IMR-90 (cell line): ENCODE data around the gene MELTF. TPM values are rescaled to one million over a fixed set of nuclear protein-coding genes. Genes with fewer than 3 reads are reported as not detected.

ENCODE experiments used
- ATAC-seq: fragments of 200-7000 bp; cut with Tn5 transposase; 2 replicates; pipeline ENCODE4 v1.9.1; 2020; ENCODE audit warnings: low read depth, mild to moderate bottlenecking, moderate library complexity
- BruUV-seq: library from RNA; stranded (reverse); fragments of 400-500 nt; replicated peaks from 2 replicates; lab custom pipeline; 2021; lab: Mats Ljungman, UMichigan
- CTCF ChIA-PET: fragments of 300-600 bp; formaldehyde crosslinking; extraction: SDS; loops from one replicate; lab custom pipeline; 2021; ENCODE audit warnings: antibody characterized with exemption; lab: Yijun Ruan, JAX
- POLR2A ChIA-PET: fragments of 300-600 bp; sonication (Branson Sonifier 250); formaldehyde crosslinking; loops from one replicate; lab custom pipeline; 2022; ENCODE audit warnings: antibody characterized with exemption; ENCODE audit not compliant: unreplicated experiment; lab: Charles Lee
- DNase-seq: peaks from one replicate; pipeline ENCODE4 v3.0.0; 2013
- H2AFZ ChIP-seq: replicated peaks from 2 replicates; pipeline ENCODE3; 2013; ENCODE audit warnings: low read length, mild to moderate bottlenecking; ENCODE audit not compliant: poor library complexity
- H2AK5ac ChIP-seq: 2 replicates; pipeline ENCODE4 v1.6.1; 2013; ENCODE audit warnings: low read depth, low read length, inconsistent platforms
- H2AK9ac ChIP-seq: replicated peaks from 2 replicates; pipeline ENCODE3; 2013; ENCODE audit warnings: mild to moderate bottlenecking, low read depth, low read length, moderate library complexity; ENCODE audit not compliant: poor library complexity
- H2BK120ac ChIP-seq: 2 replicates; pipeline ENCODE4 v1.6.1; 2013; ENCODE audit warnings: low read depth, low read length, inconsistent platforms
- H2BK15ac ChIP-seq: 3 replicates; pipeline ENCODE4 v1.6.1; 2013; ENCODE audit warnings: low read depth, low read length, inconsistent platforms
- H2BK20ac ChIP-seq: 2 replicates; pipeline ENCODE4 v1.6.1; 2013; ENCODE audit warnings: low read depth, mild to moderate bottlenecking, inconsistent platforms, low read length, moderate library complexity
- H2BK5ac ChIP-seq: 2 replicates; pipeline ENCODE4 v1.6.1; 2013; ENCODE audit warnings: mild to moderate bottlenecking, low read depth, low read length, inconsistent platforms; ENCODE audit not compliant: poor library complexity, severe bottlenecking
- H3K14ac ChIP-seq: replicated peaks from 2 replicates; pipeline ENCODE4 v1.6.1; 2013; ENCODE audit warnings: low read depth, low read length, inconsistent platforms
- H3K18ac ChIP-seq: 2 replicates; pipeline ENCODE4 v1.6.1; 2013; ENCODE audit warnings: low read depth, low read length, control low read depth
- H3K23ac ChIP-seq: 2 replicates; pipeline ENCODE4 v1.6.1; 2013; ENCODE audit warnings: low read depth, low read length, inconsistent platforms
- H3K27ac ChIP-seq: 2 replicates; pipeline ENCODE4 v1.5.1; 2013; ENCODE audit warnings: mild to moderate bottlenecking, control low read depth, low read length; ENCODE audit not compliant: insufficient read depth
- H3K27me3 ChIP-seq: 2 replicates; pipeline ENCODE4 v1.6.1; 2013; ENCODE audit warnings: low read length; ENCODE audit not compliant: control insufficient read depth, insufficient read depth
- H3K36me3 ChIP-seq: 2 replicates; pipeline ENCODE4 v1.6.1; 2013; ENCODE audit warnings: low read length, mixed read lengths; ENCODE audit not compliant: control insufficient read depth, insufficient read depth
- H3K4ac ChIP-seq: 2 replicates; pipeline ENCODE4 v1.6.1; 2013; ENCODE audit warnings: low read depth, low read length, inconsistent platforms
- H3K4me1 ChIP-seq: 2 replicates; pipeline ENCODE4 v1.6.1; 2013; ENCODE audit warnings: low read length, mixed read lengths; ENCODE audit not compliant: control insufficient read depth, insufficient read depth
- H3K4me2 ChIP-seq: 2 replicates; pipeline ENCODE4 v1.6.1; 2013; ENCODE audit warnings: low read depth, mild to moderate bottlenecking, control low read depth, low read length, moderate library complexity
- H3K4me3 ChIP-seq: 2 replicates; pipeline ENCODE4 v1.5.1; 2013; ENCODE audit warnings: low read depth, mild to moderate bottlenecking, control low read depth, low read length, moderate library complexity; ENCODE audit not compliant: insufficient read depth
- H3K56ac ChIP-seq: 2 replicates; pipeline ENCODE4 v1.6.1; 2013; ENCODE audit warnings: low read length, inconsistent platforms; ENCODE audit not compliant: insufficient read depth; ENCODE audit errors: extremely low read depth
- H3K79me1 ChIP-seq, 2 experiments: 2 replicates each; pipeline ENCODE4 v1.6.1; 2013; ENCODE audit warnings: low read length in 2 of 2, inconsistent platforms in 1 of 2, low read depth in 1 of 2
- H3K9ac ChIP-seq: 2 replicates; pipeline ENCODE4 v1.6.1; 2013; ENCODE audit warnings: low read depth, low read length, control low read depth
- H3K9me1 ChIP-seq: 2 replicates; pipeline ENCODE4 v1.6.1; 2013; ENCODE audit warnings: low read length, inconsistent platforms; ENCODE audit not compliant: insufficient read depth
- H3K9me3 ChIP-seq: 2 replicates; pipeline ENCODE4 v1.6.1; 2013; ENCODE audit warnings: low read length; ENCODE audit not compliant: control insufficient read depth, insufficient read depth
- H4K20me1 ChIP-seq: 2 replicates; pipeline ENCODE4 v1.6.1; 2013; ENCODE audit warnings: low read length, inconsistent platforms; ENCODE audit not compliant: insufficient read depth
- H4K5ac ChIP-seq: 2 replicates; pipeline ENCODE4 v1.6.1; 2013; ENCODE audit warnings: mild to moderate bottlenecking, low read depth, low read length, control low read depth
- H4K8ac ChIP-seq, 2 experiments: 2 replicates each; pipeline ENCODE4 v1.6.1; 2013; ENCODE audit warnings: low read depth in 2 of 2, low read length in 2 of 2, control low read depth in 1 of 2, inconsistent platforms in 1 of 2
- H4K91ac ChIP-seq: 2 replicates; pipeline ENCODE4 v1.6.1; 2013; ENCODE audit warnings: low read depth, low read length, inconsistent platforms; ENCODE audit not compliant: insufficient read depth
- BHLHE40 ChIP-seq: fragments of 150-350 bp; IDR thresholded peaks from 2 replicates; pipeline ENCODE4 v1.6.1; 2016; ENCODE audit warnings: mild to moderate bottlenecking, low read depth, low read length
- WGBS, 2 experiments: methylation state at CpG; one replicate each; pipeline versions ENCODE4 v1.1.5 to v1.1.7; 2013; ENCODE audit warnings: missing lambda C conversion rate in 2 of 2; ENCODE audit not compliant: insufficient read length in 1 of 2; ENCODE audit errors: extremely low coverage in 2 of 2; 5-methylcytosine and 5-hydroxymethylcytosine counted together
- dilution Hi-C: fragments of 300-500 bp; cut with HindIII; formaldehyde crosslinking; loops from one replicate; pipeline ENCODE4 v1.14.3; 2018; ENCODE audit warnings: low sequenced_read_pairs; ENCODE audit not compliant: unreplicated experiment
- in situ Hi-C: fragments of 300-500 bp; cut with MboI; formaldehyde crosslinking; loops from 3 replicates; pipeline ENCODE4 v1.14.3; 2019; ENCODE audit warnings: low sequenced_read_pairs, inconsistent platforms, mixed read lengths
- intact Hi-C: fragments of 100-400 bp; cut with micrococcal nuclease; formaldehyde crosslinking; loops from 2 replicates; pipeline ENCODE4 v1.10.0; 2022
- polyA plus RNA-seq, 3 experiments: library from polyadenylated mRNA; depleted of rRNA; stranded (reverse); fragments of >200 nt; gene quantifications; 2 replicates each; pipeline ENCODE4 v1.2.3, GENCODE V29; 2012; ENCODE audit warnings: low replicate concordance in 1 of 3
- total RNA-seq: library from RNA; depleted of rRNA; stranded (reverse); fragments of >200 nt; gene quantifications from 2 replicates; pipeline ENCODE4 v1.2.3, GENCODE V29; 2012

Gene MELTF
- total and polyA plus RNA-seq, 2 of the 4 experiments (the other 2 are of a cell fraction), result 0.18 to 0.50 TPM

GRCh38 chr3:197076415-197076814 is 46.8 kb upstream of the MELTF start:
- H3K36me3 ChIP-seq, result peaks cover 5% of the 10 kb centered on the region; the same call in 1 of the 2 replicates
- H3K4me1 ChIP-seq, result no peaks in the 10 kb centered on the region
- H3K9me3 ChIP-seq, result no peaks in the 10 kb centered on the region
- no peak overlapping the region for H2BK20ac ChIP-seq
- H4K5ac ChIP-seq, result no peak overlapping the region
- H2AK9ac ChIP-seq, result no peak overlapping the region
- H3K56ac ChIP-seq, result no peak overlapping the region
- H4K20me1 ChIP-seq, result no peaks in the 10 kb centered on the region
- H3K79me1 ChIP-seq, result no peaks in the 10 kb centered on the region; a peak in 2 of 4 replicates
- no peak overlapping the region for H3K4ac ChIP-seq
- dilution Hi-C loops, result no loop called here
- WGBS, 2 experiments, result 100% methylated on average over 1 of the region's 4 CpGs; no CpG with 5 or more reads in 1 of the 2 experiments
- no peak overlapping the region for H2BK5ac ChIP-seq
- no peak overlapping the region for H2AK5ac ChIP-seq
- H2BK120ac ChIP-seq, result no peak overlapping the region
- no TSS peak for BruUV-seq
- TF ChIP-seq BHLHE40, result no peak
- no peak overlapping the region for H3K27ac ChIP-seq
- ATAC-seq (no peak), DNase-seq (no peak)
- no peak overlapping the region for H3K4me3 ChIP-seq
- in situ Hi-C loops, result no loop called here
- no peaks in the 10 kb centered on the region for H3K27me3 ChIP-seq
- no peak overlapping the region for H3K18ac ChIP-seq
- H3K23ac ChIP-seq, result no peak overlapping the region
- CTCF ChIA-PET, result no interaction called here
- no peak overlapping the region for H2AFZ ChIP-seq
- H3K4me2 ChIP-seq, result no peak overlapping the region
- intact Hi-C loops, result no loop called here
- H3K9ac ChIP-seq, result no peak overlapping the region
- H3K9me1 ChIP-seq, result no peaks in the 10 kb centered on the region
- no peak overlapping the region for H3K14ac ChIP-seq
- H4K8ac ChIP-seq, result no peak overlapping the region
- no peak overlapping the region for H4K91ac ChIP-seq
- POLR2A ChIA-PET, result no interaction called here
- H2BK15ac ChIP-seq, result no peak overlapping the region
